ENCODE results near the gene OR1E1.

DNA sequence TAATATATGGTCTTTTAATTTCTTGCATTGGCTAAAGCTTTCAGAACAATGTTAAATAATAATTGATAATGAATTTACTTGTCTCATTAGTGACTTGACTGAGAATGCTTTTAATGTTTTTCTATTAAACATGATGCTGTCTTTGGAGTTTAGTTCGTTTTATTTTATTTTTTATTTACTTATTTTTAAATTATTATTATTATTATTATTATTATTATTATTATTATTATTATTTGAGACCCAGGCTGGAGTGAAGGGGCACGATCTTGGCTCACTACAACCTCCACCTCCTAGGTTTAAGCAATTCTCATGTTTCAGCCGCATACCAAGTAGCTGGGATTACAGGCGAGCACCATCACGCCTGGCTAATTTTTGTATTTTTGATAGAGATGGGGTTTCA, 17.4 kb upstream of the OR1E1 start:
- TF ChIP-seq, protein P1, sequence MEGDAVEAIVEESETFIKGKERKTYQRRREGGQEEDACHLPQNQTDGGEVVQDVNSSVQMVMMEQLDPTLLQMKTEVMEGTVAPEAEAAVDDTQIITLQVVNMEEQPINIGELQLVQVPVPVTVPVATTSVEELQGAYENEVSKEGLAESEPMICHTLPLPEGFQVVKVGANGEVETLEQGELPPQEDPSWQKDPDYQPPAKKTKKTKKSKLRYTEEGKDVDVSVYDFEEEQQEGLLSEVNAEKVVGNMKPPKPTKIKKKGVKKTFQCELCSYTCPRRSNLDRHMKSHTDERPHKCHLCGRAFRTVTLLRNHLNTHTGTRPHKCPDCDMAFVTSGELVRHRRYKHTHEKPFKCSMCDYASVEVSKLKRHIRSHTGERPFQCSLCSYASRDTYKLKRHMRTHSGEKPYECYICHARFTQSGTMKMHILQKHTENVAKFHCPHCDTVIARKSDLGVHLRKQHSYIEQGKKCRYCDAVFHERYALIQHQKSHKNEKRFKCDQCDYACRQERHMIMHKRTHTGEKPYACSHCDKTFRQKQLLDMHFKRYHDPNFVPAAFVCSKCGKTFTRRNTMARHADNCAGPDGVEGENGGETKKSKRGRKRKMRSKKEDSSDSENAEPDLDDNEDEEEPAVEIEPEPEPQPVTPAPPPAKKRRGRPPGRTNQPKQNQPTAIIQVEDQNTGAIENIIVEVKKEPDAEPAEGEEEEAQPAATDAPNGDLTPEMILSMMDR (IDR thresholded peaks at IDR 0.05 in 8 of 11, conservative IDR thresholded peaks at IDR 0.05 in 3 of 11) = no peak
- no peak for TF ChIP-seq POLR2A (IDR thresholded peaks at IDR 0.05)

Data from spleen (tissue), 7 donors.